ENCODE measurements around the gene C1D.

DNA sequence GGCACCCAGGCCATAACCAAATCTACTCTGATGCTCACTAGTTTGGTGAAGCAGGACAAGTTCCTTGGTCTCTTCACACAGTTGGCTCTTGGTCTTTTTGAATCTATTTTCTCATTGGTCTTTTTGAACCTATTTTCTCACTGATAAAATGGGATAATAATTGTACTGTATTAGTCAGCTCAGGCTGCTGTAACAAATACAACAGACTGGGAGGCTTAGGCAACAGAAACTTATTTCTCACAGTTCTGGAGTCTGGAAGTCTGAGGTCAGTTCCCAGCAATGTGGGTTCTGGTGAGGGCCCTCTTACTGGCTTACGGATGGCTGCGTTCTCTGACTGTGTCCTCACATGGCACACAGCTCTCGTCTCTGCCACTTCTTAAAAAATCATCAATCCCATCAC is 63.5 kb downstream of the C1D start:
- no peak for TF ChIP-seq TCF7L2 (IDR thresholded peaks at IDR 0.05; ENCODE audit: borderline replicate concordance, extremely low read depth, insufficient read depth, insufficient read length)
- TF ChIP-seq, protein P1, sequence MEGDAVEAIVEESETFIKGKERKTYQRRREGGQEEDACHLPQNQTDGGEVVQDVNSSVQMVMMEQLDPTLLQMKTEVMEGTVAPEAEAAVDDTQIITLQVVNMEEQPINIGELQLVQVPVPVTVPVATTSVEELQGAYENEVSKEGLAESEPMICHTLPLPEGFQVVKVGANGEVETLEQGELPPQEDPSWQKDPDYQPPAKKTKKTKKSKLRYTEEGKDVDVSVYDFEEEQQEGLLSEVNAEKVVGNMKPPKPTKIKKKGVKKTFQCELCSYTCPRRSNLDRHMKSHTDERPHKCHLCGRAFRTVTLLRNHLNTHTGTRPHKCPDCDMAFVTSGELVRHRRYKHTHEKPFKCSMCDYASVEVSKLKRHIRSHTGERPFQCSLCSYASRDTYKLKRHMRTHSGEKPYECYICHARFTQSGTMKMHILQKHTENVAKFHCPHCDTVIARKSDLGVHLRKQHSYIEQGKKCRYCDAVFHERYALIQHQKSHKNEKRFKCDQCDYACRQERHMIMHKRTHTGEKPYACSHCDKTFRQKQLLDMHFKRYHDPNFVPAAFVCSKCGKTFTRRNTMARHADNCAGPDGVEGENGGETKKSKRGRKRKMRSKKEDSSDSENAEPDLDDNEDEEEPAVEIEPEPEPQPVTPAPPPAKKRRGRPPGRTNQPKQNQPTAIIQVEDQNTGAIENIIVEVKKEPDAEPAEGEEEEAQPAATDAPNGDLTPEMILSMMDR (IDR thresholded peaks at IDR 0.05 in 2 of 3, conservative IDR thresholded peaks at IDR 0.05 in 1 of 3; ENCODE audit: borderline replicate concordance in 1 of 3, insufficient read depth in 1 of 3, low read depth in 2 of 3, low read length in 2 of 3): no peak
- TF ChIP-seq RAD21 (IDR thresholded peaks at IDR 0.05; ENCODE audit: low read depth): no peak
- no peak for TF ChIP-seq POLR2AphosphoS5 (IDR thresholded peaks at IDR 0.05; ENCODE audit: low read depth, low read length)
- TF ChIP-seq ZFX (IDR thresholded peaks at IDR 0.05): no peak
- TF ChIP-seq EZH2 (IDR thresholded peaks at IDR 0.05): no peak
